ENCODE measurements around the gene SATB2. TPM values are rescaled to one million over a fixed set of nuclear protein-coding genes. Genes with fewer than 3 reads are reported as not detected.

The SATB2 gene
- total RNA-seq, 1 experiment from 2014 or later, result 16.5 TPM

DNA sequence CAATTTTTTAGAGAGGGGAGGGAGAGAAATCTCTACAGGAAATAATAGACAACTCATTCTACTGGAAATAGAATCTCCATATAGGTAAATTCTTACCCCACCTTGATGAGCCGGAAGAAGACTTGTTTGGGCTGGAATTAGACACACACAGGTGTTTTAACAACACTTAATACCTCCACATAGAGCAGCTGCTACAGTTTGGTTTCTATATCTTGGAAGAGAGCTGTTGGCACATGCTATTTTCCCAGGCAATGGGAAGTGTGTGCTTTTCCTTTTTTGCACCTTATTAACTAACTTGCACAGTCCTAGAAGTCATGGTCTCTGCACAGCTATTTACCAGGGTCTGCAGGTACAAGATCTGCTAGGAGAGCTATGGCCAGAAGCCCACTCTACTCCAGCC lies 73.7 kb downstream of the SATB2 start:
- BruUV-seq (replicated peaks), result no TSS peak
- CTCF ChIA-PET, result no interaction called here
- no peak overlapping the region for H3K4me3 Mint-ChIP-seq (ENCODE audit: unreplicated experiment)
- no peaks in the 10 kb centered on the region for H3K9me3 Mint-ChIP-seq (ENCODE audit: unreplicated experiment)
- intact Hi-C loops (cut with micrococcal nuclease), result no loop called here
- POLR2A ChIA-PET, result no interaction called here
- TF ChIP-seq, protein P1, sequence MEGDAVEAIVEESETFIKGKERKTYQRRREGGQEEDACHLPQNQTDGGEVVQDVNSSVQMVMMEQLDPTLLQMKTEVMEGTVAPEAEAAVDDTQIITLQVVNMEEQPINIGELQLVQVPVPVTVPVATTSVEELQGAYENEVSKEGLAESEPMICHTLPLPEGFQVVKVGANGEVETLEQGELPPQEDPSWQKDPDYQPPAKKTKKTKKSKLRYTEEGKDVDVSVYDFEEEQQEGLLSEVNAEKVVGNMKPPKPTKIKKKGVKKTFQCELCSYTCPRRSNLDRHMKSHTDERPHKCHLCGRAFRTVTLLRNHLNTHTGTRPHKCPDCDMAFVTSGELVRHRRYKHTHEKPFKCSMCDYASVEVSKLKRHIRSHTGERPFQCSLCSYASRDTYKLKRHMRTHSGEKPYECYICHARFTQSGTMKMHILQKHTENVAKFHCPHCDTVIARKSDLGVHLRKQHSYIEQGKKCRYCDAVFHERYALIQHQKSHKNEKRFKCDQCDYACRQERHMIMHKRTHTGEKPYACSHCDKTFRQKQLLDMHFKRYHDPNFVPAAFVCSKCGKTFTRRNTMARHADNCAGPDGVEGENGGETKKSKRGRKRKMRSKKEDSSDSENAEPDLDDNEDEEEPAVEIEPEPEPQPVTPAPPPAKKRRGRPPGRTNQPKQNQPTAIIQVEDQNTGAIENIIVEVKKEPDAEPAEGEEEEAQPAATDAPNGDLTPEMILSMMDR (IDR thresholded peaks at IDR 0.05; ENCODE audit: unreplicated experiment), result no peak
- DNase-seq (ENCODE audit: unreplicated experiment), result no peak
- peaks cover 10% of the 10 kb centered on the region for H3K4me1 Mint-ChIP-seq (ENCODE audit: insufficient read depth, unreplicated experiment)
- no peak overlapping the region for H3K27ac Mint-ChIP-seq (ENCODE audit: low read depth, unreplicated experiment)
- no peaks in the 10 kb centered on the region for H3K36me3 Mint-ChIP-seq (ENCODE audit: insufficient read depth, unreplicated experiment)
- H3K27me3 Mint-ChIP-seq (ENCODE audit: insufficient read depth, unreplicated experiment), result no peaks in the 10 kb centered on the region

DNA sequence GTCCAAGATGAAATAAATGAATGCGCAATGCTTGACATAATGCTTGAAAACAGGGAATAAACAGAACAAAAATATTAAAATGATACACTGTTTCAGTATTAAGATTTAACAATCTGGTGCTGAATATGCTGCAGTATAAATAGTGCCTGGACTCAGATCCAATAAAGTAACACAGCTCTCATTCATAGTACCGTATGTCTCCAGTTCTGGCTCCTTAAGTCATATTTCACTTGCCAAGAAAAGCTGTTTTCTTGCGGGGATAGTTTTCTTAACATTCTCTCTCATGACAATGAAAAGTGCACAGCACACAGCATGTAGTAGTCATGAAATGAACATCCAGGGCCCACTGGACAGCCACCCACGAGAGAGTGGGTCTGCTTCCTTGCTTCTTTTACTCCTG lies 74.7 kb downstream of the SATB2 start:
- ChIA-PET CTCF (interaction anchor here (0.9 kb wide), 1 partner anchor 105 kb away, joined by 3 read pairs; no protein-coding TSS in a partner anchor), POLR2A (no interaction called here)
- no peak for DNase-seq (ENCODE audit: unreplicated experiment)
- Mint-ChIP-seq H3K27me3 (ENCODE audit: insufficient read depth, unreplicated experiment) (no peaks in the 10 kb centered on the region), H3K27ac (ENCODE audit: low read depth, unreplicated experiment) (no peak overlapping the region), H3K4me1 (ENCODE audit: insufficient read depth, unreplicated experiment) (peaks cover 11% of the 10 kb centered on the region), H3K9me3 (ENCODE audit: unreplicated experiment) (no peaks in the 10 kb centered on the region), H3K4me3 (ENCODE audit: unreplicated experiment) (no peak overlapping the region), H3K36me3 (ENCODE audit: insufficient read depth, unreplicated experiment) (no peaks in the 10 kb centered on the region)
- no TSS peak for BruUV-seq (replicated peaks)
- intact Hi-C loops (cut with micrococcal nuclease), result no loop called here
- TF ChIP-seq, protein P1 (IDR thresholded peaks at IDR 0.05; ENCODE audit: unreplicated experiment), result no peak

DNA sequence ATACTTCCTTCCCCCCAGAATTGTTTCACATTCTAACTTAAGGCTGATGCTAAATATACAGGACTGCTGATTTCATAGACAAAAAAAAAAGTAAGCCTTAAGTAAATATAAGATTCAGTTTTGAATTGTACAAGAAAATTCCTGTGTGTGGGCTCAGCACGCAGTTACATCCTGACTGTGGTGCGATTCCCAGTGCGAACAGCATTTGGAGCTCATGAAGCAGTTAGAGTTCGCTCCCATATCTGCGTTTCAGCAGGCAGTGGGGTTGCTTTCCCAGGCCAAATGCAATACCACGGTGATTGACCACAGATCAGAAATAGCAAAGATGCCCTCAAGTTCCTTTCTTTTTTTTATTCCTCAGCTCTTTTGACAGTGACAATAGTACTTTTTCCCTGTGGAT lies 75.6 kb downstream of the SATB2 start:
- no peak overlapping the region for H3K27ac Mint-ChIP-seq (ENCODE audit: low read depth, unreplicated experiment)
- BruUV-seq (replicated peaks), result no TSS peak

DNA sequence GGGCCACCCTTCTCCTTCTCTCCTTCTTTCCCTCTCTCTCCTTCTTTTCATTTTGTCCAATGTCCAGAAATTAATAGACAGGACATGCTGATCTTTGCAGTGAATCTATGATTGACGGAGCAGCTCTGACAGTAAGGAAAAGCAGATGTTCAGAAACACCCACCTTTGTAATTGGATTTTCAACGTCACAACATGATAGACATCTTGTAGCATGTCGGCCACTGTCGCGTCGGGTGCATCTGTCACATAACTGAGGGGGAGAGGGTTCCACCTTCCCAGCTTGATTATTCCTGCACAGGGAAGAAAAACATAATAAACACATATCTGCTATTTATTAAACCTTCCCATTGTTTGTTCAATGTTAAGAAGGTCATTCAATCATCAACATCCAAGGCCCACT lies 76.2 kb downstream of the SATB2 start:
- no peak overlapping the region for H3K27ac Mint-ChIP-seq (ENCODE audit: low read depth, unreplicated experiment)
- peaks cover 11% of the 10 kb centered on the region for H3K4me1 Mint-ChIP-seq (ENCODE audit: insufficient read depth, unreplicated experiment)
- intact Hi-C loops (cut with micrococcal nuclease), result no loop called here
- H3K4me3 Mint-ChIP-seq (ENCODE audit: unreplicated experiment), result no peak overlapping the region
- peaks cover 8% of the 10 kb centered on the region for H3K36me3 Mint-ChIP-seq (ENCODE audit: insufficient read depth, unreplicated experiment)
- ChIA-PET POLR2A (no interaction called here), CTCF (no interaction called here)
- H3K27me3 Mint-ChIP-seq (ENCODE audit: insufficient read depth, unreplicated experiment), result no peaks in the 10 kb centered on the region
- TF ChIP-seq, protein P1 (IDR thresholded peaks at IDR 0.05; ENCODE audit: unreplicated experiment), result no peak
- DNase-seq (ENCODE audit: unreplicated experiment), result no peak
- no peaks in the 10 kb centered on the region for H3K9me3 Mint-ChIP-seq (ENCODE audit: unreplicated experiment)
- no TSS peak for BruUV-seq (replicated peaks)

More for the DNA sequence above, 75.6 kb downstream of the SATB2 start:
- DNase-seq (ENCODE audit: unreplicated experiment), result no peak
- no peaks in the 10 kb centered on the region for H3K9me3 Mint-ChIP-seq (ENCODE audit: unreplicated experiment)
- intact Hi-C loops (cut with micrococcal nuclease), result no loop called here
- H3K4me1 Mint-ChIP-seq (ENCODE audit: insufficient read depth, unreplicated experiment), result peaks cover 11% of the 10 kb centered on the region
- H3K36me3 Mint-ChIP-seq (ENCODE audit: insufficient read depth, unreplicated experiment), result peaks cover 3% of the 10 kb centered on the region
- no peaks in the 10 kb centered on the region for H3K27me3 Mint-ChIP-seq (ENCODE audit: insufficient read depth, unreplicated experiment)
- ChIA-PET POLR2A (no interaction called here), CTCF (interaction anchor here (0.6 kb wide), 1 partner anchor 459 kb away, joined by 4 read pairs; no protein-coding TSS in a partner anchor)
- TF ChIP-seq, protein P1 (IDR thresholded peaks at IDR 0.05; ENCODE audit: unreplicated experiment), result no peak
- no peak overlapping the region for H3K4me3 Mint-ChIP-seq (ENCODE audit: unreplicated experiment)

Measured in MCF 10A (cell line).